Measurements from ENCODE around the gene ANHX.
"Not testable (repeated sequence)": the region's sequence is repeated elsewhere in the genome, so short reads cannot be mapped to it uniquely, and the experiment has no call there.

The ANHX gene

GRCh38 chr12:133235401-133236112 is at the start of gene ANHX:
Gene ANHX (minus strand): TSS chr12:133235877. CDS start chr12:133234356, 1,521 bp downstream.
- DNase-seq, result no peak

- DNase-seq, result not testable (repeated sequence)
Measured at GRCh38 chr12:133264668-133265067, 29.0 kb upstream of the ANHX start.

- no peak for DNase-seq
Measured at GRCh38 chr12:133264173-133264572, 28.5 kb upstream of the ANHX start.

GRCh38 chr12:133256321-133256720 is 20.6 kb upstream of the ANHX start:
- DNase-seq, result no peak

GRCh38 chr12:133255833-133256232 is 20.2 kb upstream of the ANHX start:
- DNase-seq, result not testable (repeated sequence)

GRCh38 chr12:133251732-133252131 is 16.1 kb upstream of the ANHX start:
- DNase-seq, result no peak

GRCh38 chr12:133236556-133236955 is 879 bp upstream of the ANHX start:
- no peak for DNase-seq

GRCh38 chr12:133236144-133236543 is 467 bp upstream of the ANHX start:
- no peak for DNase-seq

- no peak for DNase-seq
Measured at GRCh38 chr12:133234971-133235370, 706 bp downstream of the ANHX start.

- DNase-seq, result no peak
Measured at GRCh38 chr12:133233993-133234564, 1.6 kb downstream of the ANHX start.

- no peak for DNase-seq
Measured at GRCh38 chr12:133233006-133233405, 2.7 kb downstream of the ANHX start.

GRCh38 chr12:133231001-133231400 is 4.7 kb downstream of the ANHX start:
- no peak for DNase-seq

- no peak for DNase-seq
Measured at GRCh38 chr12:133227281-133227852, 8.3 kb downstream of the ANHX start.

- no peak for DNase-seq
Measured at GRCh38 chr12:133226690-133227089, 9.0 kb downstream of the ANHX start.

- DNase-seq, result no peak
Measured at GRCh38 chr12:133225527-133225926, 10.2 kb downstream of the ANHX start.

- DNase-seq, result no peak
Measured at GRCh38 chr12:133222211-133222610, 13.5 kb downstream of the ANHX start.

GRCh38 chr12:133221241-133221640 is 14.4 kb downstream of the ANHX start:
- no peak for DNase-seq

- no peak for DNase-seq
Measured at GRCh38 chr12:133220521-133220920, 15.2 kb downstream of the ANHX start.

- no peak for DNase-seq
Measured at GRCh38 chr12:133217219-133217618, 18.5 kb downstream of the ANHX start.

GRCh38 chr12:133215724-133216123 is 20.0 kb downstream of the ANHX start:
- DNase-seq, result no peak

GRCh38 chr12:133206390-133206789 is 29.3 kb downstream of the ANHX start:
- no peak for DNase-seq

GRCh38 chr12:133204264-133204603 is 31.4 kb downstream of the ANHX start:
- no peak for DNase-seq

GRCh38 chr12:133203344-133204263 is 32.1 kb downstream of the ANHX start:
- no peak for DNase-seq
